Measurements from ENCODE around the gene SEMA3G.

SEMA3G gene

GRCh38 chr3:52438579-52439425 is 6.1 kb downstream of the SEMA3G start:
- no peak for DNase-seq (ENCODE audit: low read depth in 2 of 2)

GRCh38 chr3:52438104-52438376 is 6.9 kb downstream of the SEMA3G start:
- DNase-seq (ENCODE audit: low read depth in 2 of 2): no peak

- no peak for DNase-seq (ENCODE audit: low read depth in 2 of 2)
Measured at GRCh38 chr3:52437326-52438103, 7.4 kb downstream of the SEMA3G start.

- DNase-seq (ENCODE audit: low read depth in 2 of 2): no peak
Measured at GRCh38 chr3:52436500-52437149, 8.3 kb downstream of the SEMA3G start.

GRCh38 chr3:52435246-52436101 is 9.4 kb downstream of the SEMA3G start:
- no peak for DNase-seq (ENCODE audit: low read depth in 2 of 2)

- DNase-seq (ENCODE audit: low read depth in 2 of 2): no peak
Measured at GRCh38 chr3:52434491-52435115, 10.3 kb downstream of the SEMA3G start.

- DNase-seq (ENCODE audit: low read depth in 2 of 2): no peak
Measured at GRCh38 chr3:52433996-52434479, 10.9 kb downstream of the SEMA3G start.

- no peak for DNase-seq (ENCODE audit: low read depth in 2 of 2)
Measured at GRCh38 chr3:52433328-52433995, 11.4 kb downstream of the SEMA3G start.

GRCh38 chr3:52432691-52433141 is 12.2 kb downstream of the SEMA3G start:
- no peak for DNase-seq (ENCODE audit: low read depth in 2 of 2)

GRCh38 chr3:52432225-52432624 is 12.7 kb downstream of the SEMA3G start:
- no peak for DNase-seq (ENCODE audit: low read depth in 2 of 2)

- DNase-seq (ENCODE audit: low read depth in 2 of 2): no peak
Measured at GRCh38 chr3:52431459-52432223, 13.3 kb downstream of the SEMA3G start.

- DNase-seq (ENCODE audit: low read depth in 2 of 2): no peak
Measured at GRCh38 chr3:52430416-52430810, 14.5 kb downstream of the SEMA3G start.

GRCh38 chr3:52429779-52430415 is 15.0 kb downstream of the SEMA3G start:
- no peak for DNase-seq (ENCODE audit: low read depth in 2 of 2)

- DNase-seq (ENCODE audit: low read depth in 2 of 2): no peak
Measured at GRCh38 chr3:52429031-52429430, 15.9 kb downstream of the SEMA3G start.

GRCh38 chr3:52428151-52429005 is 16.5 kb downstream of the SEMA3G start:
- DNase-seq (ENCODE audit: low read depth in 2 of 2): no peak

- no peak for DNase-seq (ENCODE audit: low read depth in 2 of 2)
Measured at GRCh38 chr3:52423173-52423572, 21.7 kb downstream of the SEMA3G start.

GRCh38 chr3:52422669-52423068 is 22.2 kb downstream of the SEMA3G start:
- DNase-seq (ENCODE audit: low read depth in 2 of 2): no peak

GRCh38 chr3:52420388-52420787 is 24.5 kb downstream of the SEMA3G start:
- no peak for DNase-seq (ENCODE audit: low read depth in 2 of 2)
